ENCODE measurements around the gene PRSS50. TPM values are rescaled to one million over a fixed set of nuclear protein-coding genes. Genes with fewer than 3 reads are reported as not detected.

The PRSS50 gene
- total and polyA plus RNA-seq, 2 donors (not counting 3 experiments of a cell fraction or from before 2014, with no cell fraction given): not detected

DNA sequence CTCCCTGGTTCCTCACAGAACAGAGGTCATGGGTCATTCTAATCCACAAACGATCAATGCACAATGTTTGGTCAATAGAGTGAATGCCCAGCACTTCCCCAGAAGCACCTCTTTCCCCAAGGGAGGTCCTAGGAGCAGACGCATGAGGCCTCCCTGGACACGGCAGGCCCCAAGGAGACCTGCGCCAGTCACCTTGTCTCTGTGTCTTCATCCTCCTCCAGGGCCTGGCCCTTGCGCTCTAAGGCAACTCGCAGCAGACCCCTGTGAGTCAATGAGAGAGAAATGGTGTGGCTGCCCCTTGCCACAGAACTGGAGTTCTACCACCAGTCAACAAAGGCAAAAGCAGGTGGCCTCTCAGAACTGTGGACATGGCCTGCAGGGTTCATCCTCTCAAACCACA, 42.2 kb downstream of the PRSS50 start:
- Histone ChIP-seq H4K20me1 (replicated peaks; ENCODE audit: control insufficient read depth, extremely low read depth, insufficient read depth, low read length) (no peaks in the 10 kb centered on the region), H3K4me1 (ENCODE audit: control insufficient read depth, extremely low read depth, insufficient read depth, low read length) (no peaks in the 10 kb centered on the region), H3K4me3 (replicated peaks in 1 of 3; ENCODE audit: insufficient read depth in 1 of 3, low read depth in 1 of 3, low read length in 3 of 3) (no peak overlapping the region), H3K36me3 (ENCODE audit: control insufficient read depth in 2 of 2, extremely low read depth in 1 of 2, insufficient read depth in 2 of 2, low read length in 2 of 2) (no peaks in the 10 kb centered on the region), H3K27me3 (ENCODE audit: control insufficient read depth in 2 of 2, insufficient read depth in 2 of 2, low read length in 2 of 2) (no peaks in the 10 kb centered on the region), H3K9me3 (replicated peaks; ENCODE audit: control insufficient read depth, insufficient read depth, low read length) (no peaks in the 10 kb centered on the region), H3K4me2 (ENCODE audit: insufficient read depth, low read length) (no peak overlapping the region), H3K27ac (ENCODE audit: insufficient read depth, low read depth, low read length) (no peak overlapping the region), H2AFZ (ENCODE audit: low read depth, low read length) (no peak overlapping the region), H3K79me2 (ENCODE audit: control insufficient read depth, insufficient read depth, low read length) (no peaks in the 10 kb centered on the region), H3K9ac (replicated peaks; ENCODE audit: extremely low read depth, insufficient read depth, low read length) (no peak overlapping the region), H3K9me1 (replicated peaks; ENCODE audit: control insufficient read depth, extremely low read depth, insufficient read depth, low read length) (no peaks in the 10 kb centered on the region)
- intact Hi-C loops (cut with micrococcal nuclease): no loop called here
- BruUV-seq (replicated peaks): no TSS peak
- FAIRE-seq: no peak
- TF ChIP-seq FOS (IDR thresholded peaks at IDR 0.05; ENCODE audit: borderline replicate concordance, insufficient read depth, low read length) (no peak), MYC (IDR thresholded peaks at IDR 0.05; ENCODE audit: low read depth, low read length) (no peak), GATA2 (IDR thresholded peaks at IDR 0.05; ENCODE audit: insufficient read depth, insufficient read length, low read depth, low read length) (no peak), POLR2AphosphoS5 (IDR thresholded peaks at IDR 0.05; ENCODE audit: insufficient read depth, low read depth, low read length) (no peak), EZH2 (IDR thresholded peaks at IDR 0.05; ENCODE audit: borderline replicate concordance, low read depth, low read length, severe bottlenecking) (no peak), POLR2A (IDR thresholded peaks at IDR 0.05; ENCODE audit: low read depth, low read length) (no peak), JUN (IDR thresholded peaks at IDR 0.05; ENCODE audit: borderline replicate concordance, insufficient read depth, insufficient read length, low read depth) (no peak)
- TF ChIP-seq, protein P1, sequence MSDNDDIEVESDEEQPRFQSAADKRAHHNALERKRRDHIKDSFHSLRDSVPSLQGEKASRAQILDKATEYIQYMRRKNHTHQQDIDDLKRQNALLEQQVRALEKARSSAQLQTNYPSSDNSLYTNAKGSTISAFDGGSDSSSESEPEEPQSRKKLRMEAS (IDR thresholded peaks at IDR 0.05; ENCODE audit: insufficient read depth, insufficient read length): no peak
- TF ChIP-seq, protein P2, sequence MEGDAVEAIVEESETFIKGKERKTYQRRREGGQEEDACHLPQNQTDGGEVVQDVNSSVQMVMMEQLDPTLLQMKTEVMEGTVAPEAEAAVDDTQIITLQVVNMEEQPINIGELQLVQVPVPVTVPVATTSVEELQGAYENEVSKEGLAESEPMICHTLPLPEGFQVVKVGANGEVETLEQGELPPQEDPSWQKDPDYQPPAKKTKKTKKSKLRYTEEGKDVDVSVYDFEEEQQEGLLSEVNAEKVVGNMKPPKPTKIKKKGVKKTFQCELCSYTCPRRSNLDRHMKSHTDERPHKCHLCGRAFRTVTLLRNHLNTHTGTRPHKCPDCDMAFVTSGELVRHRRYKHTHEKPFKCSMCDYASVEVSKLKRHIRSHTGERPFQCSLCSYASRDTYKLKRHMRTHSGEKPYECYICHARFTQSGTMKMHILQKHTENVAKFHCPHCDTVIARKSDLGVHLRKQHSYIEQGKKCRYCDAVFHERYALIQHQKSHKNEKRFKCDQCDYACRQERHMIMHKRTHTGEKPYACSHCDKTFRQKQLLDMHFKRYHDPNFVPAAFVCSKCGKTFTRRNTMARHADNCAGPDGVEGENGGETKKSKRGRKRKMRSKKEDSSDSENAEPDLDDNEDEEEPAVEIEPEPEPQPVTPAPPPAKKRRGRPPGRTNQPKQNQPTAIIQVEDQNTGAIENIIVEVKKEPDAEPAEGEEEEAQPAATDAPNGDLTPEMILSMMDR (IDR thresholded peaks at IDR 0.05; ENCODE audit: extremely low read depth in 1 of 2, insufficient read depth in 1 of 2, low read depth in 1 of 2, low read length in 2 of 2): no peak
- CTCF ChIA-PET: interaction anchor here (1.0 kb wide), 1 partner anchor 20 kb away, joined by 3 read pairs; no protein-coding TSS in a partner anchor
- POLR2A ChIA-PET: no interaction called here
- dilution Hi-C loops (cut with MboI; ENCODE audit: extremely low pct_ligation_motif_present, low sequenced_read_pairs): no loop called here
- no peak for DNase-seq (ENCODE audit: low read depth, low spot score)

Data from endothelial cell of umbilical vein (primary cell).